GM12878 (cell line): ENCODE data around the gene SPATC1L. TPM values are rescaled to one million over a fixed set of nuclear protein-coding genes. Genes with fewer than 3 reads are reported as not detected.

Experiments
- ATAC-seq: fragments of 200-7000 bp; cut with Tn5 transposase; 3 replicates; pipeline ENCODE4 v1.9.1; 2020; ENCODE audit warnings: mild to moderate bottlenecking, moderate library complexity
- BruUV-seq: library from RNA; stranded (reverse); fragments of 400-500 nt; replicated peaks from 2 replicates; lab custom pipeline; 2021; lab: Mats Ljungman, UMichigan
- CTCF ChIA-PET: fragments of 300-600 bp; sonication (Branson Sonifier 250); formaldehyde crosslinking; extraction: SDS; loops from one replicate; lab custom pipeline; 2021; ENCODE audit warnings: inconsistent platforms; lab: Yijun Ruan, JAX
- POLR2A ChIA-PET: fragments of 350-600 bp; formaldehyde crosslinking; extraction: SDS; loops from one replicate; lab custom pipeline; 2021; ENCODE audit warnings: inconsistent platforms; lab: Charles Lee
- RAD21 ChIA-PET: fragments of 300-600 bp; sonication (Branson Sonifier 250); formaldehyde crosslinking; loops from one replicate; lab custom pipeline; 2023; ENCODE audit warnings: antibody characterized with exemption; ENCODE audit not compliant: unreplicated experiment; lab: Charles Lee
- SMC1A ChIA-PET: fragments of 300-600 bp; sonication (Branson Sonifier 250); formaldehyde crosslinking; loops from one replicate; lab custom pipeline; 2023; ENCODE audit not compliant: unreplicated experiment, uncharacterized antibody; lab: Charles Lee
- DNase-seq: peaks from one replicate; pipeline ENCODE4 v3.0.0-alpha.2; 2011; ENCODE audit warnings: low read depth, low spot score
- FAIRE-seq: peaks from 3 replicates; lab custom pipeline; 2011; peaks lifted over from hg19 to GRCh38; lab: Jason Lieb, UNC
- H2AFZ ChIP-seq: 2 replicates; pipeline ENCODE4 v1.6.0; 2011; ENCODE audit warnings: low read depth, low read length, control low read depth; ENCODE audit not compliant: control insufficient read depth
- H3K27ac ChIP-seq: 2 replicates; pipeline ENCODE4 v1.5.1; 2011; ENCODE audit warnings: control low read depth; ENCODE audit not compliant: control insufficient read depth, insufficient read depth
- H3K27me3 ChIP-seq, 2 experiments: replicated peaks in 1 of 2; 2 replicates each; pipeline versions ENCODE4 v1.6.0 to v1.6.1; 2011; ENCODE audit warnings: low read length in 1 of 2; ENCODE audit not compliant: control insufficient read depth in 2 of 2, insufficient read depth in 2 of 2
- H3K36me3 ChIP-seq, 2 experiments: 2 replicates each; pipeline ENCODE4 v1.5.1; 2011; ENCODE audit warnings: low read length in 1 of 2; ENCODE audit not compliant: control insufficient read depth in 2 of 2, insufficient read depth in 2 of 2
- H3K4me1 ChIP-seq: 2 replicates; pipeline ENCODE4 v1.6.1; 2011; ENCODE audit warnings: mild to moderate bottlenecking, low read length, moderate library complexity, mixed read lengths; ENCODE audit not compliant: control insufficient read depth, insufficient read depth
- H3K4me2 ChIP-seq: 2 replicates; pipeline ENCODE4 v1.6.0; 2011; ENCODE audit warnings: control low read depth; ENCODE audit not compliant: control insufficient read depth, insufficient read depth
- H3K4me3 ChIP-seq: fragments of 200-600 bp; sonication (generic); 2 replicates; pipeline ENCODE4 v1.5.1; 2016
- H3K79me2 ChIP-seq: 2 replicates; pipeline ENCODE4 v1.6.0; 2011; ENCODE audit warnings: low read length; ENCODE audit not compliant: control insufficient read depth, insufficient read depth
- H3K9ac ChIP-seq: 2 replicates; pipeline ENCODE4 v1.8.0; 2011; ENCODE audit warnings: low read length, control low read depth, mixed read lengths; ENCODE audit not compliant: control insufficient read depth, insufficient read depth
- H3K9me3 ChIP-seq: replicated peaks from 3 replicates; pipeline ENCODE4 v1.5.1; 2011; ENCODE audit warnings: mild to moderate bottlenecking, low read length; ENCODE audit not compliant: control insufficient read depth, insufficient read depth
- H4K20me1 ChIP-seq: 2 replicates; pipeline ENCODE4 v1.6.0; 2011; ENCODE audit not compliant: control insufficient read depth, insufficient read depth
- FOXK2 ChIP-seq: fragments of 450-650 bp; IDR thresholded peaks from 2 replicates; pipeline ENCODE4 v1.6.1; 2017; ENCODE audit warnings: mild to moderate bottlenecking, moderate library complexity
- HSF1 ChIP-seq: fragments of 150-350 bp; IDR thresholded peaks from 2 replicates; pipeline ENCODE4 v1.6.1; 2014; ENCODE audit warnings: mild to moderate bottlenecking, low read depth, low read length
- POLR2AphosphoS2 ChIP-seq: IDR thresholded peaks from 2 replicates; pipeline ENCODE4 v1.6.1; 2011; ENCODE audit warnings: low read depth, mild to moderate bottlenecking, low read length, improper control_type of control experiment, moderate library complexity
- POU2F2 ChIP-seq: IDR thresholded peaks from 3 replicates; pipeline ENCODE4 v1.6.1; 2011; ENCODE audit warnings: low read depth, mild to moderate bottlenecking, low read length, borderline replicate concordance
- RAD51 ChIP-seq: fragments of 450-650 bp; IDR thresholded peaks from 2 replicates; pipeline ENCODE4 v1.6.1; 2016; ENCODE audit warnings: moderate library complexity, mild to moderate bottlenecking, inconsistent platforms
- RB1 ChIP-seq: fragments of 450-650 bp; formaldehyde crosslinking; IDR thresholded peaks from 2 replicates; pipeline ENCODE4 v1.6.1; 2017; ENCODE audit warnings: mild to moderate bottlenecking, borderline replicate concordance
- RFX5 ChIP-seq: IDR thresholded peaks from 2 replicates; pipeline ENCODE4 v1.6.1; 2011; ENCODE audit warnings: low read depth, low read length, improper control_type of control experiment
- SUPT20H ChIP-seq: IDR thresholded peaks from 2 replicates; pipeline ENCODE4 v1.6.1; 2011; ENCODE audit warnings: low read depth, mild to moderate bottlenecking, low read length, moderate library complexity, borderline replicate concordance; ENCODE audit not compliant: control insufficient read depth
- WRNIP1 ChIP-seq: IDR thresholded peaks from 2 replicates; pipeline ENCODE4 v1.6.1; 2011; ENCODE audit warnings: low read depth, low read length, improper control_type of control experiment, borderline replicate concordance
- ZNF384 ChIP-seq: IDR thresholded peaks from 2 replicates; pipeline ENCODE4 v1.6.1; 2012; ENCODE audit warnings: low read depth, mild to moderate bottlenecking, low read length, improper control_type of control experiment, borderline replicate concordance
- ZNF687 ChIP-seq: fragments of 450-650 bp; IDR thresholded peaks from 2 replicates; pipeline ENCODE4 v1.6.1; 2017; ENCODE audit warnings: mild to moderate bottlenecking, moderate library complexity
- WGBS: methylation state at CpG from one replicate; pipeline ENCODE4 v1.1.6; 2016; ENCODE audit warnings: low lambda C conversion rate; ENCODE audit not compliant: insufficient replicate concordance, insufficient coverage; ENCODE audit errors: missing lambda C conversion rate; 5-methylcytosine and 5-hydroxymethylcytosine counted together
- in situ Hi-C: fragments of 300-500 bp; cut with MboI; formaldehyde crosslinking; loops from 9 replicates; pipeline ENCODE4 v1.14.3; 2018; ENCODE audit warnings: mixed read lengths
- intact Hi-C: fragments of 100-400 bp; cut with micrococcal nuclease; formaldehyde crosslinking; loops from one replicate; pipeline ENCODE4 v1.14.2; 2022; ENCODE audit not compliant: unreplicated experiment
- polyA plus RNA-seq, 11 experiments: library from polyadenylated mRNA; depleted of rRNA in 4 of 11; unstranded in 6 of 11; stranded (reverse) in 5 of 11; fragments of >200 nt; fragmentation: Nextera tagmentation in 4 of 11; fragmentation: Illumina TruSeq in 1 of 11; extraction: Ambion mirVana in 4 of 11; extraction: Trizol in 1 of 11; gene quantifications; 1 replicate in 1 of 11; 2 replicates in 10 of 11; pipeline versions ENCODE4 v1.2.1 to v1.2.3, GENCODE V29; 2011 to 2016; ENCODE audit warnings: inconsistent platforms in 2 of 11, missing spikeins in 2 of 11, low read depth in 1 of 11
- total RNA-seq, 4 experiments: library from RNA; depleted of rRNA in 3 of 4; stranded (reverse); fragments of >200 nt in 3 of 4; fragmentation: Illumina TruSeq in 1 of 4; extraction: Trizol in 1 of 4; gene quantifications; 2 replicates each; pipeline versions ENCODE4 v1.2.1 to v1.2.3, GENCODE V29; 2013 to 2021

SPATC1L gene
- total and polyA plus RNA-seq, 10 of the 15 experiments (the other 5 are each of a cell fraction or from before 2014, with no cell fraction given), result 1.4 to 16.0 (median 7.0) TPM; not detected in 2

GRCh38 chr21:46195595-46196195 lies 11.4 kb upstream of the SPATC1L start (continued):
- no peak for TF ChIP-seq HSF1

GRCh38 chr21:46194374-46195334 lies 10.4 kb upstream of the SPATC1L start:
- no peaks in the 10 kb centered on the region for H3K4me1 ChIP-seq
- no peak for FAIRE-seq
- intact Hi-C loops, result no loop called here
- RAD21 ChIA-PET, result no interaction called here
- SMC1A ChIA-PET, result no interaction called here
- BruUV-seq, result no TSS peak
- no peaks in the 10 kb centered on the region for H3K9me3 ChIP-seq
- no peak overlapping the region for H3K4me2 ChIP-seq
- WGBS, result 90% methylated on average over 34 of the region's 34 CpGs
- POLR2A ChIA-PET, result no interaction called here
- H3K27ac ChIP-seq, result no peak overlapping the region
- H4K20me1 ChIP-seq, result no peaks in the 10 kb centered on the region
- H2AFZ ChIP-seq, result no peak overlapping the region
- in situ Hi-C loops, result no loop called here
- H3K27me3 ChIP-seq, result no peaks in the 10 kb centered on the region
- ATAC-seq, result no peak
- CTCF ChIA-PET, result no interaction called here
- no peak for DNase-seq
- no peak overlapping the region for H3K9ac ChIP-seq
- H3K36me3 ChIP-seq, result peaks cover 11 to 18% of the 10 kb centered on the region in 2 experiments
- no peaks in the 10 kb centered on the region for H3K79me2 ChIP-seq
- no peak overlapping the region for H3K4me3 ChIP-seq
- no peak for TF ChIP-seq RFX5
- TF ChIP-seq SUPT20H, result no peak
- TF ChIP-seq RAD51, result no peak
- TF ChIP-seq ZNF687, result no peak
- TF ChIP-seq POLR2AphosphoS2, result no peak
- TF ChIP-seq WRNIP1, result no peak
- TF ChIP-seq FOXK2, result no peak
- no peak for TF ChIP-seq RB1
- no peak for TF ChIP-seq POU2F2
- TF ChIP-seq ZNF384, result no peak
